IPS DF 19.7 (cell line): ENCODE data around the gene SEMA5B.

Experiments
- DNase-seq: peaks from one replicate; pipeline ENCODE4 v3.0.0-alpha.2; 2013; ENCODE audit warnings: low read depth, low spot score

The SEMA5B gene

DNA sequence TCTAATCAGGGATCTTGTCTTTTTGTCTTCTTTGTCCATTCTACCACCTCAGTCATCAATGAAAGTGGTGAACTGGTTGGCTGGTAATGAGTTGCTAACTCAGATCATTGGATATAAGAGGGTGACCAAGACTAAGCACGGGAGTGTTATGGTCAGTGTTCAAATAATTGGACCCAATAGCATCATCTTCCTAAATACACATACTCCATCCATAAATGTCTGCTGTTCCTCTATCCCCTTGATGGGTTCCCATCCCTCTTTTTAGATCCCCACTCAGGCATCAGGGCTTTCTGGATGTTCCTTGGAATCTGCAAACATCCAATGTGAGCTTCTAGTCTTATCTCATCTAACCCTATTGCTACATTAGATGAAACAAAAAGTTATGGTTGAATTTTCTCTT lies 3.5 kb downstream of the SEMA5B start:
- DNase-seq, result no peak

DNA sequence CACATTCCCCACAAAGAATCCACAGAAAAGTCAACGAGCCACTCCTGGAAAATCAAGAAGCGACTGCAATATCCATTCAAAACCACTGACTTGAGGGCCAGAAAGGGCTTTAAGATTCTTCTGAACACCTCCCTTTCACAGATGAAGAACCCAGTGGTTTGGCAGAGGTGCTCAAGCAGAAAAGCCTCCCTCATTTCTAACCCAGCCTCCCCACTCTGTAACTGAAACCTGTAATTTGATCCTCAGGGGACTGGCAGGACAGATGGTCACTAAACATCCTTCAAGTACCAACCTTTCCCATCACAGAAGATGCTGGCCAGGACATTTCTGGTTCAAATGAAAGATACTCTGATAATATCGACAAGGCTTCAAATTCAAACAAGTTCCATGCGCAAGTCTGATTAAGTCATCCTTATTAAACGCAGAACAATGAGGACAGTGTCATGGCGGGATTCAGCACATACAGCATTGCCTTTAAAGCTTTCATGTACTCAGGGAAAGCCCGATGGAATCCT lies 5.5 kb downstream of the SEMA5B start:
- no peak for DNase-seq

DNA sequence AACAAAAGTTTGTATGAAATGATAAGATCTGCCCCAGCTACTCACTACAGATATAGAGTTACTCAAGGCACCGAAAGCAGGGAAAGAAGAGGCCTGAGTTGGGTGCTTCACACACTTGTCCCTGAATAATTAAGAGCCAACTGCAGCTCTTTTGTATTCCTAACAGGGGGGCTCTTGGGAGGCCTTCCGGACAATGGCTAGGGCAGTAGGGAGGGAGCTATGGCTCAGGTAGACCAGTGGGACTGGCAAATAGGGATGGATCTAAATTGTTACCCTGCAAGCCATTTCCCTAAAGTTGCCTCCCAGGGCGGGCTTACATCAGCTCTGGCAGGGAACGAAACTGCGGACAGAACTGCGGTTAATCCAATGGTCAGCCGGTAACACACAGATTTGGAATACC lies 6.2 kb downstream of the SEMA5B start:
- DNase-seq, result no peak

DNA sequence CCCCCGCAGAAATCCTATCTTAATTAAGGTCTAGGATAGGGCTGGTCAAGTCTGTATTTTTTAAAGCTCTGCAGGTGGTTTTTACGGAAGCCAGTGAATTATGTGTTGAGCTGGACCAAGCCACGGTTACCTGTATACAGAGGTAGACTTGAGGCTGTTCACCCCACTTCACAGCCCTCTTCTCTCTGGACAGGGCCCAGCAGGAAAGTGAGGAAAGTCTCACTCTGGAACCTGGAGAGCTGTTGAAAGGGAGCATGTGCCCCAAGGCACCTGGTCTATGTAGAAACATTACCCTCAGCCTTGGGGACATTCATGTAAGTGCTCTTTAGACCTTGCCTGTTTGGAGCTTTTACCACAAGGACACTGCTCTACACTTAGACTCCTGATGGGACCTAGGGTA lies 6.9 kb downstream of the SEMA5B start:
- no peak for DNase-seq

DNA sequence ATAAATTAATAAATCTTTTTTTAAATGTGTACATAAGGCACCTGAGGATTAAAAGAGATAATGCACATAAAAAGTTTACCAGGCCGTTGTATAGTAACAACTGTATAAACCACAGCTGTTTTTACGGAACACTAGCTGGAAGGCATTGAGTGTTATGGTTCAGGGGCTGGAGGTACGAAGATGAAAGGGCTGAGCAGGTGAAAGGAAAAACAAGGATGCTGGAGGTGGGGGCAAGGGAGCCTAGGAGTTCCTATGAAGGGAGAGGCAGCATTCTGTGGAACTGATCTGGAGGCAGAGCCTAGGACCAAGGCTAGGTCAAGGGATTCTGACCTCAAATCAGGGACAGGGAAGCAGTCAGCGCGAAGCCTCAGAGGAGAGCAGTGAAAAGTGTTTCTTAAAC lies 8.0 kb downstream of the SEMA5B start:
- DNase-seq, result no peak

DNA sequence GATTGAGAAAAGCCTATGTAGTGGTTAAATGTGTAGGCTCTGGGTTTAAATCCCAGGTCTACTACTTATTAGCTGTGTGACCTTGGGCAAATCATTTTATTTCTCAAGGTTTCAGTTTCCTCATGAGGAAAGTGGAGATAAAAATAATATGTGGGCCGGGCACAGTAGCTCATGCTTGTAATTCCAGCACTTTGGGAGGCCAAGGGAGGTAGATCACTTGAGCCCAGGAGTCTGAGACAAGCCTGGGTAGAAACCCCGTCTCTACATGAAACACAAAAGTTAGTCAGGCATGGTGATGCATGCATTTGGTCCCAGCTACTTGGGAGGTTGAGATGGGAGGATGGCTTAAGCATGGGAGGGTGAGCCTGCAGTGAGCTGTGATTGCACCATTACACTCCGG lies 8.4 kb downstream of the SEMA5B start:
- no peak for DNase-seq

DNA sequence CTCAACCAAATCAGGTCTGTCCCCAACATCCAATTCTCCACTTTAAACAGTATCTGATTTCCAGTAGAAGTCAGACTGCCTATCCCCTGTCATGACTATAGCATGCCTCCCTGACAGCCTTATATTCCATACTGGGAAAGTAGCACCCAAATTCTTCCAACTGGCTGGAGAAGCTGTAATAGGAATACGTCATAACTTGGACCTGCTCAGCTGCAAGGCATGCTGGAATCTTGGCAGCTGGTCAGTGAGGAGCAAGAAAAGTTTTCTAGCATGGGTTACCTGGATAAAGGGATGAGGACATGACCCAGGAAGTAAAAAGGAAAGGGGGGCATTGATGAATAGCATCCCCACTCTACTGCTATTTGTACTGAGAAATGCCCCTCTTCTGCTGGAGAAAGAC lies 8.9 kb downstream of the SEMA5B start:
- DNase-seq, result no peak

DNA sequence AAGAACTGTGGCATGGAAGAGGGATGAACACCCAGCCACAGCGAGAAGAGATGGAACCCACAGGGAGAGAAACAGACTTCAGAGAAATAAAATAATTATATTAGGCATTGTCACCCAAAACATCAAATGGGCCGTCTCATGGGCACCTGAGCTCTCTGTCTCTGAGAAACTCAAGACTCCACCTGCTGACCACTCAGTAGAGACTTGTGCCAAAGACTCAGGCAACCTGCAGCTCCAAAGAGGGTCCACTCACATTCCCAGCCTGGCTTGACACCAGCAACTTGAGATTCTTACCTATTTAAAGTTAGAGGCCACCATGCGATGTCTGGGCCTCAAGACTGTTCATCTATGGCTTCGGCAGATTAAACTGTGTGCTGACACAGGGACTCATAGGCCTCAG lies 12.0 kb downstream of the SEMA5B start:
- no peak for DNase-seq

DNA sequence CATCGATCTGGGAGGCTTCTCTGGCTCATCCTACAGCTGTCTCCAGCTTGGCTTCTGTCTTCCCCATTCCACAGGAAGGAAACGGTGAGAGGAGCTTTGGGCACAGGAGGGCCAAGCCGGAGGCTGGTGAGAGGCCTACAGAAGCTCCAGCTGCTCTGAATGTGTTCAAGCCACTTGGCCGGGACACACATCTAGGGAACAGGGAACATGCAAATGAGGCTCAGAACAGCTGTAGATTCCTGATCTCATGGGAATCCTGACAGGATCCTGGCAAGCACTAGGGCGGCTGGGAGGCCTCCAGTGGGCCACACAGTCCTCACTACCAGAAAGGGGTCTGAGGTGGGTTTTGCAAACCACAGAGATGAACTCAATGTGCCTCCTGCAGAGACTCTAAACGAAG lies 13.7 kb downstream of the SEMA5B start:
- no peak for DNase-seq

DNA sequence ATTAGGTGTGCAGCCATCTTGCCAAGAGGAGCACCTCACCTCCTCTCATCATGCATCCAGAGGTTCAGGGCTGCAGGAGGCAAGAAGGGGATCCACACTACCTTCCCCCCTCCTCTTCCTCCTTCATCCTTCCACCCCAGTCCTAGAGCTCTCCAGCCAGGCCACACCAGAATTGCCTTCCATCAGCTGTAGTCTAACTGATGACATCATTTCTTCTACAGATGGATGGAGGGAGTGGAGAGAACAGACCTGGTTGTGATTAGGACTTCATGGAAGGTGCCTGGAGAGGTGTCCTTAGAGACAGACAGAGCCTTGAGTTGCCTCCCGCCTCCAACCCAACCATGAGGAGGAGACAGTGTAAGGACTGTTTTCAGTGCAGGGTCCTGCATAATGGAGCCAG lies 14.9 kb downstream of the SEMA5B start:
- DNase-seq, result no peak

DNA sequence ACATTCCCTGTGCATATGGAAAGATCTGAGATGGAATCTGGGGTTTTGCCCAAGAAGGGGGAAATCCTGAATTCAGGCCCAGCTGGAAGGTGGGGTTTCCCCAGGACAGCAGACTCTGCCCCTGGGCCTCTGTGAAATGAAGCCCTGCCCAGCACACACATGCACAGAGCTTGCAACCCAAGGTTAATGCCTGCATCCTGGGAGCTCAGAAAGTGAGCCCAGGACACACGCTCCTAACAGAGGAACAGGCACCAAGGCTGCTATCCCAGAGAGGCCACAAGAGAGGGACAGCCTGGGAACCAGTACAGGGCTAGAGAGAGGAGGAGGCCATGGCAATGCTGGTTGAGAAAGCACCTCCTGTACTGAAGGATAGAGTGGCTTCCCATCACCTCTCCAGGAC lies 16.1 kb downstream of the SEMA5B start:
- DNase-seq, result no peak

DNA sequence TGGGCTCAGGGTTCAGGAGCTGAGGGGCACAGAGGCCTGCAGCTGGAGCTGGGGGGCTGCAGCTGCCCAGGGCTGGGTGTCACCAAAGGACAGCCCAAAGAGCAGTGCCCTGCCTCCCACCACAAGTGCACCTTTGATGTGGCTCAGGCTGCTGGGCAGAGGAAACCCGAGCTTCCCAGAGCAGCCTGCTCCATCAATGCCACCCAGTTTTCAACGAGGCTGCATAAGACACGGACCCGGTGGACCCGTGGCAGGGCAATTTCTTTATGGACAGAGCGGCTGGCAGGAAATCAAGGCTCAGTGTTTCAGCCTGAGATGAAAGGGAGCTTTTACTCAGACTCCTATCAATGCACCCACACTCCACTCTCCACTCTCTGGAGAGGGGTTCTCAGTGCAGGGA lies 18.7 kb downstream of the SEMA5B start:
- DNase-seq, result no peak

DNA sequence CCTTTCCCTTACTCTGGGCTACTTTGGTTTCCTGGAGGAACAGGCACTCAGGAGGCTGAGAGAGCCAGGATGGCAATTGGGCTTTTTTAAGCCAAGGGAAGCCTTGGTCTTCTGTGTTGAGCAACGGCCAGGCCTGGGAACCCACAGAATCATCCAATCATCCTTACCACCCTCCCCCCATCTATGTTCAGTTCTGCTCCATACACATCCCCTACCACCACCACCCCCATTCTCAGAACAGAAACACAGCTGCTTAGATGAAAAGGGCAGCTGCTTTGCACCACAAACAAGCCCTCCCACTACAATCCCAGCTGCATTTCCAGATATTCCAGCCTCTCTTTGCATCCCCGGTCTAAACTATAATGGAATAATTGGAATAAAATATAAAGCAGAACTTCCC lies 21.0 kb downstream of the SEMA5B start:
- DNase-seq, result no peak

DNA sequence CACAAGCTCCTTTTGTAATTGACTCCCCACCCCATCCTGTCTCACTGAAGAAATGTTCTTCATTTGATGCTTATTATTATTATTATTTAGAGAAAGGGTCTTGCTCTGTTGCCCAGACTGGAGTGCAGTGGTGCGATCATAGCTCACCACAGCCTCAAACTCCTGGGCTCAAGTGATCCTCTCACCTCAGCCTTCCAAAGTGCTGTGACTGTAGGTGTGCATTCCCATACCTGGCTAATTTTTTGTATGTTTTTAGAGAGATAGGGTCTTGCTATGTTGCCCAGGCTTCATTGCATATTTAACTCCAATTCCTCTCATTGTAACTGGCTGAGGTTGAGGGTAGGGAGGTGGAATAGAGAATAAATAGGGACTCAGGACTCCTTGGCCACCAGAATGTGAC lies 22.3 kb downstream of the SEMA5B start:
- DNase-seq, result no peak

DNA sequence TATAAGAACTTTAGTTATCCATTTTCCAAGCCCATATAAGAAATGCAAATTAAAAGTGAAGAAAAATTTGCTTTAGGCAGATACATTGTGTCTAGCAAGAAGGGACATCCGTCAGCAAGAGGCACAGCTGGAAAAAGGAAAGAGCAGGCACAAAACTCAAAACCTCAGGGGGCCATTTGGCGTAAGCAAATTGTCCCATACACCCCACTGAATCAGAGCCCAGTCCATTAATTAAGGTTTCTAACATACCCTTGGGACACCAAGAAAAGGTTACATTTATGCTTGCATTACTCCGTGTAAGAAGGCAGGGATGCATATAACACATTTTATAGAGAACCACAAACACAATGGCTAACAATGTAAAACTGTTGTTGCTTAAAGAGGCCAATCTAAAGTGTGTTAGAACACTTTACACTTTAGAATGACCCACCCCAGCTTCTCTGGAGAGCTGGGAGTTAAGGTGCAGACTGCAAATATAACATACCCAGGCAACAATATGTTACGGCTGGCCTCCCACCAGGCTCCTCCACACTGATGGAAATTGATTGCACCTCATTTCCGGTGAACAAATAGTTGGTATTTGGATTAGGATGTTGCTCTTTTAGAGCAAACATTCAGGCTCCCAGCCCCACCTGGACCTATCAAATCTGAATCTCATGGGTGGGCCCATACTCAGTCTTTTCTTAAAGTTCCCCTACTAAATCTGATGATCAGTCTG lies 23.2 kb downstream of the SEMA5B start:
- no peak for DNase-seq

DNA sequence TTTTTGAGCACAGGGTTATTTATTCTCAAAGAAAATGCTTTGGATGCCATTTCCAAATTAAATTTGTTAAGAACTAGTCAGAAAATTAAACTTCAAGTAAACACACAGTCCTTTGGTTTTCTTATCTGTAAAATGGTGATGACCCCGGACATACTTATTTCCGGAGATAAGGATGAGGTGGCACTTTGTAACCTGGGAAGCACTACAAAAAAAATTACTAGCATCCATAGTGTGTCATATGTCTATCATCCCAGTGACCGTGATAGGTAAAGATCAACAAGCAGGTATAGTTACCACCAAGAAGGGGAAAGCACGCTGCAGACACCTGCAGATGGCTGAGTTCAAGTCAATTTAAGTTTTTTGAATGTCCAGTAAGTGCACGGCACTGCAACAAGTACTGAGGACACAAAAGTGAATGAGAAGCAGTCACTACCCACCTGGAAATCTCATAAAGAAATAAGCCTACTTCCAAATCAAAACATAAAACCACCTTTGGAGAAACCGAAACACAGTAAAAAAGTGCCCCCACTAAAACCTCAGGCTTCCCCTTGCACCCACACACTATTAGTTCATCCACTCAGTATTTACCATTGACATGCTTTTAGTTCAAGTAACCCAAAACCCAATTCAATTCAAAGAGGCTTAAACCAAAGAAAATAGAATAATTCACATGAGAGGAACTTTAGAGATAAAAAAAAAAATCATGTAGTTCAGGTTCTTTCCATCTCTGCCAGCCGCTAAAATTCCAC lies 24.6 kb downstream of the SEMA5B start:
- no peak for DNase-seq

DNA sequence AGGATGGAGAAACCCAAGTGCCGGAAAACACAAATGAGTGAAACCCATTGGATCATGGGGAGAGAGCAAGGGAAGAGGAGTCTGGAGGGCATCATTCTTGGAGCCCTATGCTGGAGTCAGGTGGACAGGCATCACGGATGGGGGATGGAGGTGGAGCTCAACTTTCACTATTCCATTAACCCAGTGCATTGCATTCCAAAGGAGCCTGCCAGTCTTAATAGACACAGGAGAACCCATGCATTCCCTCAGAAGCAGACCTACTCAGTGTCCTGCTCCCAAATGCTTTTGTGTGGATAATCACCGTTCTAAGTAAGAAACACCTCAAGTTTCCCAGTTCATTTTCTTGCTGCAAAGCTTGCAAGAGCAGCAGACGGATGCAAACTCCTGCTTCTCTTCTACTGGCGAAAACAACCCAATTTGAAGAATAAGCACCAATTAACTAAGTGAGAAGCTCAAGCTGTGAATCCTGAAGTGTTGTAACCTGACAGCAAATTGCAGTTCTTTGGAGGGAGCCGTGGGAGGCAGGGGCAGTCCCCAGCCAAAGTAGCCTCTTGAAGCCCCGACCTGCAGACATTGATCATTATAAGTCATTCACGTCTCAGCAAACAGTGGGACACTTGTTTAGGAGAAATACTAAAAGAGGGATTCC lies 25.3 kb downstream of the SEMA5B start:
- no peak for DNase-seq

DNA sequence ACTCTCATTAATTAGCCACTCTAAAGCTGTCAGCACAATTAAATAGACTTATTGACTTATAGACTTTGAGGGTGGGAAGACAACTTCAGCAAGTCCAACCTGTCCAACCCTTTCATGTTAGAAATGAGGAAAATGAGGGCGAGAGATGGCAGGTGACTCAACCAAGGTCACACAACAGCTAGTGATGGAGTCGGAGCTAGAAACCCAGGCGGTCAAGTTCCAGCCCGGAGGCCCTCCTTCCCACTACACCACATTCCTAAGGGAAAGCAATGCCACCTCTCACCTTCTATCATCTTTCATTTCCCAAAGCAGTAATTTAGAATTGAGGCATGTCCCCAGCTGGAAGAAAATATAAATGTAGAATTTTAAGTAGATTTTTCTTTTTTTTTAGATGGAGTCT lies 28.7 kb downstream of the SEMA5B start:
- no peak for DNase-seq

DNA sequence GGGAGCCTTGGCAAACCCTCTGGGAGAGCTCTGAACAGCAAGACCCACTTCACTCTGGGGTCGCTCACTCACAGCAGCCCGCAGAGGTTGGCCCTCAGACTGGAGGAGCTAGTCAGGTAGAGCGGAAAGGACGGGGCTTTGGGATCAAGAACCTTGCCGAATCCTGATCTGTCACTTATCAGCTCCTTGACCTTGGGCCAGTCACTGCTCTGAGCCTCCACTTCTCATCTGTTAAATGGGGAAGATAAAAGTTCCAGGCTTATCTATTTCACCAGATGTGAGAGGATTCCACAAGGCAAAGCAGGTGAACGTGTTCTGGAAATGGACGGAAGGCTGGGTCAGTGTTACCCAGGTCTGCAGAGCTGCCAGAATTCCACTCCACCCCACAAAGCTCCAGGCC lies 29.4 kb downstream of the SEMA5B start:
- DNase-seq, result no peak

DNA sequence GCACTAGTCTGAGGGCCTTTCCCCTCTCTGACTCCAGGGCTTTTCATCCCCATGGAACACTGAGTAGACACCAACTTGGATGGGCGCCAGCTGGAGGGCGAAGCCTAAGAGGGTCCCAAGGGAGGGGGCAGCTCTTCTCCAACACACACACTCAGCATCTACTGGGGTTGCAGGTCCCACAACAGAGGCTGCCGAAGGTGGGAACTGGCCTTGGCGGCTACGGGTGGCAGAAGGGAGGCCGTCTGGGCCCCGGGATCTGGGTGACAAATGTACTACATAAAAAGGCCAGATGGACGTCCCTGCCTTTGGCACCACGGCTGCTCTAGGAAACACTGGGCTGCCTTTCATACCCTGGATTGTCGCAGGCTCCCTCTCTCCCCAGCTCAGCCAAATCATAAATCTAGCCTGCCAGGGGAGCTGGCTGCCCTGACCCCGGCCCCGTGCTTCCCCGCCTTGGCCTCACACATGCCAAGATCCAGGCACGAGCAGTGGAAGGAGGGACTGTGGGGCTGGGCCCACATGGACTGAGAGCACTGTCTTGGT lies 31.5 kb downstream of the SEMA5B start:
- DNase-seq, result no peak

DNA sequence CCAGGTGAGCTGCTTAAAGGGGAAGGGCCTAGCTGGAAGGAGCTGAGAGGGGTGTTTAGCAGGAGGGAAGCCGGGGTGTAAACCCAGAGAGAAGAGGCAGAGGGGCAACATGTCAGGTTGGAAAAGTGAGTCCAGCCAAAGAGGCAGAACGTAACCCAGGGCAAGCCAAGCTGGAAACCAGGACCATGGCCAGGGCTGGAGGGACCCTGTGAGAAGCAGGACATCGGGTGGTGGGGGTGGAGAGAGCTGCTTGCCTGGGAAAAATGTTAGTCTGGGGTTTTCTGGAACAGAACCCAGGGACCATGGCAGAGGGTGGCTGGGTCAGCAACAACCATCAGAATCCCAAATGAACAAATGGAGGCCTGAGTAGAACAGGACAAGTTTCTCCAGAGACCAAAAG lies 32.6 kb downstream of the SEMA5B start:
- no peak for DNase-seq

DNA sequence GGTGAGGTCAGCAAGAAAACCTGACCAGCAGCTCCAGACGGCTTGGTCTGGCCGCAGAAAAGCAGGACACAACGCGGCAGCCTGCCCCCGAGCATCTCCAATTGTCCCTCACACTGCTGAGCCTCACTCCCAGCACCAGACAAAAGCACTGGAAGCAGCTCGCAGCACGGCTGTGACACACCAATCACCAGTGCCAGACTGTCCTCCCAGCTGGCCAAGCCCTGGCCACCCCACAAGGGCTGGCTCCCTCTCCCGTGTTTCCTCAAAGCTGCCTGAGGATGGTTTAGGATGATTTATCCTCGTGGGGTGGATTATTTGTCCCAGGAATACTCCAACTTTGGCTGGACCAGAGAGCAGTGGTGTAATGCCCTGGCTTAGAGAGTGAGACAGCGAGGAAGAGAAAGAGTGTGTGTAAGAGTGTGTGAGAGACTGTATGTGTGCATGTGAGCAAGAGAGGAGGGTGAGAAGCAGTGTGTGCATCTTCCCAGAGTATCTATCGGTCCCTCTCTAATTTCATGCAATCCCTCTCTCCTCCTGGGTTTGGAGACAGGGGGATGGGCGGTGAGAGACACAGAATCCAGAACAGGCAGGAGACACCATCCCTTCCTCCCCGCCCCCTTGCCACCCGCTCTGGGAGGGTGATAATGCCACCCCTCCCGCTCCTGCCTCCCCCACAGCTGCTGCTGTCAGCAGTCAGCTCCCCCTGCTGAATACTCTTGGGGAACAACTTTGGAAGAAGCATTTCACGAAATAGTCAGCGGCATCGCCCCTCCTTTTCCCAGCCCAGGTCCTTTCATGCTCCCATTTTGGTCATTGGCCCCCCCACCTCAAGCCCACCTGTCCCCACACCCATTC lies 34.2 kb downstream of the SEMA5B start:
- DNase-seq, result no peak
